Measurements from ENCODE around the gene PKN1.
A peak's percentile ranks its signal among the peaks of the same experiment; 100 is the strongest.

Gene PKN1

GRCh38 chr19:14494411-14494810 lies 61.3 kb downstream of the PKN1 start:
- no peaks in the 10 kb centered on the region for H3K36me3 ChIP-seq (ENCODE audit: control insufficient read depth, insufficient read depth, low read length)
- no peak for TF ChIP-seq CTCF (IDR thresholded peaks at IDR 0.05; ENCODE audit: insufficient read depth, low read length, poor library complexity, severe bottlenecking)
- DNase-seq (ENCODE audit: extremely low read depth, insufficient read length) = no peak
- no peak overlapping the region for H3K4me3 ChIP-seq (replicated peaks; ENCODE audit: low read depth, low read length)
- H3K27me3 ChIP-seq (replicated peaks; ENCODE audit: control insufficient read depth, insufficient read depth, low read length) = no peaks in the 10 kb centered on the region

GRCh38 chr19:14494910-14495671 lies 62.0 kb downstream of the PKN1 start:
- H3K4me3 ChIP-seq (replicated peaks; ENCODE audit: low read depth, low read length) = peak overlapping the region; percentile 68
- no peaks in the 10 kb centered on the region for H3K27me3 ChIP-seq (replicated peaks; ENCODE audit: control insufficient read depth, insufficient read depth, low read length)
- H3K36me3 ChIP-seq (ENCODE audit: control insufficient read depth, insufficient read depth, low read length) = no peaks in the 10 kb centered on the region
- TF ChIP-seq CTCF (IDR thresholded peaks at IDR 0.05; ENCODE audit: insufficient read depth, low read length, poor library complexity, severe bottlenecking) = no peak
- no peak for DNase-seq (ENCODE audit: extremely low read depth, insufficient read length)

GRCh38 chr19:14495672-14496028 lies 62.5 kb downstream of the PKN1 start:
- DNase-seq (ENCODE audit: extremely low read depth, insufficient read length) = no peak
- H3K36me3 ChIP-seq (ENCODE audit: control insufficient read depth, insufficient read depth, low read length) = no peaks in the 10 kb centered on the region
- peak overlapping the region; percentile 68 for H3K4me3 ChIP-seq (replicated peaks; ENCODE audit: low read depth, low read length)
- TF ChIP-seq CTCF (IDR thresholded peaks at IDR 0.05; ENCODE audit: insufficient read depth, low read length, poor library complexity, severe bottlenecking) = no peak
- no peaks in the 10 kb centered on the region for H3K27me3 ChIP-seq (replicated peaks; ENCODE audit: control insufficient read depth, insufficient read depth, low read length)

GRCh38 chr19:14496029-14496833 lies 63.1 kb downstream of the PKN1 start, which contains the start of gene GIPC1:
TSS of gene GIPC1 (minus strand) at chr19:14496127. CDS start at chr19:14482976, 13,151 bp downstream.
- TF ChIP-seq CTCF (IDR thresholded peaks at IDR 0.05; ENCODE audit: insufficient read depth, low read length, poor library complexity, severe bottlenecking) = no peak
- H3K4me3 ChIP-seq (replicated peaks; ENCODE audit: low read depth, low read length) = peak within 1 kb of the TSS; percentile 68
- no peaks in the 10 kb centered on the region for H3K27me3 ChIP-seq (replicated peaks; ENCODE audit: control insufficient read depth, insufficient read depth, low read length)
- peak; percentile 89 for DNase-seq (ENCODE audit: extremely low read depth, insufficient read length)
- H3K36me3 ChIP-seq (ENCODE audit: control insufficient read depth, insufficient read depth, low read length) = no peaks in the 10 kb centered on the region

GRCh38 chr19:14496834-14497227 lies 63.7 kb downstream of the PKN1 start:
- Histone ChIP-seq H3K36me3 (ENCODE audit: control insufficient read depth, insufficient read depth, low read length) (no peaks in the 10 kb centered on the region), H3K4me3 (replicated peaks; ENCODE audit: low read depth, low read length) (no peak overlapping the region), H3K27me3 (replicated peaks; ENCODE audit: control insufficient read depth, insufficient read depth, low read length) (no peaks in the 10 kb centered on the region)
- no peak for DNase-seq (ENCODE audit: extremely low read depth, insufficient read length)
- TF ChIP-seq CTCF (IDR thresholded peaks at IDR 0.05; ENCODE audit: insufficient read depth, low read length, poor library complexity, severe bottlenecking) = no peak
